Transverse colon (tissue), 4 donors: ENCODE measurements around the gene DNAH3. TPM values are rescaled to one million over a fixed set of nuclear protein-coding genes. Genes with fewer than 3 reads are reported as not detected.

Experiments used
- DNase-seq: peaks from one replicate; pipeline ENCODE4 v3.0.0-alpha.2; 2019
- H3K27ac ChIP-seq, 4 donors: fragments of 200-600 bp; sonication (generic); 2 replicates each; pipeline ENCODE4 v1.5.1; 2016 to 2018; ENCODE audit warnings: inconsistent platforms in 4 of 4
- H3K27me3 ChIP-seq: fragments of 200-600 bp; sonication (generic); 2 replicates; pipeline ENCODE4 v1.5.1; 2017; ENCODE audit warnings: inconsistent platforms
- H3K36me3 ChIP-seq, 4 donors: fragments of 200-600 bp; sonication (generic); 2 replicates each; pipeline ENCODE4 v1.5.1; 2017 to 2019; ENCODE audit warnings: inconsistent platforms in 4 of 4
- H3K4me1 ChIP-seq, 4 donors: fragments of 200-600 bp; sonication (generic); 2 replicates each; pipeline ENCODE4 v1.5.1; 2017 to 2020; ENCODE audit warnings: inconsistent platforms in 4 of 4
- H3K4me3 ChIP-seq, 4 donors: fragments of 200-600 bp; sonication (generic); 1 replicate in 1 of 4; 2 replicates in 3 of 4; pipeline versions ENCODE4 v1.5.1 to v1.6.1; 2017 to 2019; ENCODE audit warnings: inconsistent platforms in 4 of 4
- H3K9me3 ChIP-seq, 2 donors: fragments of 200-600 bp; sonication (generic); 2 replicates each; pipeline ENCODE4 v1.5.1; 2017 to 2019; ENCODE audit warnings: inconsistent platforms in 2 of 2
- EP300 ChIP-seq: sonication (generic); formaldehyde crosslinking; IDR thresholded peaks from one replicate; pipeline ENCODE4 v1.6.1; 2017; ENCODE audit warnings: antibody characterized with exemption, low read depth
- POLR2A ChIP-seq: fragments of 450-650 bp; IDR thresholded peaks from one replicate; pipeline ENCODE4 v1.6.1; 2016; ENCODE audit warnings: antibody characterized with exemption, mild to moderate bottlenecking, moderate library complexity
- POLR2AphosphoS5 ChIP-seq, 3 donors: sonication (generic); formaldehyde crosslinking; IDR thresholded peaks; one replicate each; pipeline ENCODE4 v1.6.1; 2016; ENCODE audit warnings: antibody characterized with exemption in 3 of 3
- WGBS, 2 donors: methylation state at CpG; one replicate each; pipeline ENCODE4 v1.1.5; 2018; ENCODE audit warnings: low coverage in 1 of 2; 5-methylcytosine and 5-hydroxymethylcytosine counted together
- in situ Hi-C, 4 donors: fragments of 200-750 bp; cut with MboI; loops; one replicate each; pipeline versions ENCODE4 v1.15.0 to v1.15.1; 2017; ENCODE audit warnings: low sequenced_read_pairs in 3 of 4, low pct_ligation_motif_present in 1 of 4, low pct_unique_long_range_greater_than_20kb in 1 of 4
- intact Hi-C: fragments of 100-400 bp; cut with DNase I; formaldehyde crosslinking; loops from one replicate; pipeline ENCODE4 v1.15.1; 2023; ENCODE audit warnings: low total_unique reads
- total RNA-seq, 4 donors: library from RNA; depleted of rRNA; stranded (reverse); fragments of >200 nt; gene quantifications; one replicate each; pipeline ENCODE4 v1.1.0, GENCODE V29; 2016
- TF ChIP-seq, protein P1 (sequence below), 5 experiments: fragments of 200-600 bp in 3 of 5; fragments of 450-650 bp in 2 of 5; sonication (generic) in 3 of 5; IDR thresholded peaks; 1 replicate in 2 of 5; 2 replicates in 3 of 5; pipeline ENCODE4 v1.5.1; 2016 to 2017; ENCODE audit warnings: antibody characterized with exemption in 5 of 5, inconsistent platforms in 3 of 5, mild to moderate bottlenecking in 2 of 5, moderate library complexity in 1 of 5

Gene DNAH3
- total RNA-seq, 4 donors from 2014 or later, result 1.1 to 28.7 (median 5.5) TPM

GRCh38 chr16:21163576-21163975, 12.9 kb upstream of the DNAH3 start:
- H3K4me1 ChIP-seq, result peaks cover 14 to 37% (median 27%) of the 10 kb centered on the region in 4 donors
- peaks cover 0 to 9% (median 4%) of the 10 kb centered on the region in 4 donors for H3K36me3 ChIP-seq
- in situ Hi-C loops, result no loop called here
- H3K9me3 ChIP-seq, result no peaks in the 10 kb centered on the region
- H3K27me3 ChIP-seq, result no peaks in the 10 kb centered on the region
- H3K27ac ChIP-seq, result peak overlapping the region; percentile 18 to 92 (median 66)
- no peak for DNase-seq
- no peak overlapping the region for H3K4me3 ChIP-seq
- 69 to 86% methylated on average over 4 of the region's 4 CpGs for WGBS, 2 donors
- intact Hi-C loops, result no loop called here
- TF ChIP-seq, protein P1, sequence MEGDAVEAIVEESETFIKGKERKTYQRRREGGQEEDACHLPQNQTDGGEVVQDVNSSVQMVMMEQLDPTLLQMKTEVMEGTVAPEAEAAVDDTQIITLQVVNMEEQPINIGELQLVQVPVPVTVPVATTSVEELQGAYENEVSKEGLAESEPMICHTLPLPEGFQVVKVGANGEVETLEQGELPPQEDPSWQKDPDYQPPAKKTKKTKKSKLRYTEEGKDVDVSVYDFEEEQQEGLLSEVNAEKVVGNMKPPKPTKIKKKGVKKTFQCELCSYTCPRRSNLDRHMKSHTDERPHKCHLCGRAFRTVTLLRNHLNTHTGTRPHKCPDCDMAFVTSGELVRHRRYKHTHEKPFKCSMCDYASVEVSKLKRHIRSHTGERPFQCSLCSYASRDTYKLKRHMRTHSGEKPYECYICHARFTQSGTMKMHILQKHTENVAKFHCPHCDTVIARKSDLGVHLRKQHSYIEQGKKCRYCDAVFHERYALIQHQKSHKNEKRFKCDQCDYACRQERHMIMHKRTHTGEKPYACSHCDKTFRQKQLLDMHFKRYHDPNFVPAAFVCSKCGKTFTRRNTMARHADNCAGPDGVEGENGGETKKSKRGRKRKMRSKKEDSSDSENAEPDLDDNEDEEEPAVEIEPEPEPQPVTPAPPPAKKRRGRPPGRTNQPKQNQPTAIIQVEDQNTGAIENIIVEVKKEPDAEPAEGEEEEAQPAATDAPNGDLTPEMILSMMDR (IDR thresholded peaks at IDR 0.05), result no peak
- no peak for TF ChIP-seq POLR2A
- no peak for TF ChIP-seq POLR2AphosphoS5 (IDR thresholded peaks at IDR 0.05)
- TF ChIP-seq EP300, result no peak

- Histone ChIP-seq H3K4me3 (no peak overlapping the region), H3K27me3 (no peaks in the 10 kb centered on the region), H3K4me1 (peaks cover 14 to 43% (median 33%) of the 10 kb centered on the region in 4 donors), H3K27ac (peak overlapping the region; percentile 18 to 92 (median 66)), H3K36me3 (peaks cover 0 to 9% (median 4%) of the 10 kb centered on the region in 4 donors), H3K9me3 (no peaks in the 10 kb centered on the region)
- in situ Hi-C loops (no loop called here), intact Hi-C loops (no loop called here)
- no peak for DNase-seq
- TF ChIP-seq POLR2A, result no peak
- no peak for TF ChIP-seq POLR2AphosphoS5 (IDR thresholded peaks at IDR 0.05)
- TF ChIP-seq, protein P1 (IDR thresholded peaks at IDR 0.05), result no peak
- no peak for TF ChIP-seq EP300
- WGBS, 2 donors, result 44 to 50% methylated on average over 6 to 7 of the region's 7 CpGs
These were observed 12.1 kb upstream of the DNAH3 start for GRCh38 chr16:21162661-21163151.

GRCh38 chr16:21161211-21161610, 10.6 kb upstream of the DNAH3 start:
- Histone ChIP-seq H3K36me3 (peaks cover 0 to 5% (median 3%) of the 10 kb centered on the region in 4 donors), H3K9me3 (no peaks in the 10 kb centered on the region), H3K27me3 (no peaks in the 10 kb centered on the region), H3K27ac (peak overlapping the region; percentile 3 to 92 (median 74)), H3K4me3 (no peak overlapping the region), H3K4me1 (peaks cover 14 to 53% (median 41%) of the 10 kb centered on the region in 4 donors)
- no peak for DNase-seq
- 83 to 85% methylated on average over 2 of the region's 2 CpGs for WGBS, 2 donors
- TF ChIP-seq POLR2A, result no peak
- no peak for TF ChIP-seq EP300
- TF ChIP-seq, protein P1 (IDR thresholded peaks at IDR 0.05), result no peak
- no peak for TF ChIP-seq POLR2AphosphoS5 (IDR thresholded peaks at IDR 0.05)
- in situ Hi-C loops (no loop called here), intact Hi-C loops (no loop called here)

DNA sequence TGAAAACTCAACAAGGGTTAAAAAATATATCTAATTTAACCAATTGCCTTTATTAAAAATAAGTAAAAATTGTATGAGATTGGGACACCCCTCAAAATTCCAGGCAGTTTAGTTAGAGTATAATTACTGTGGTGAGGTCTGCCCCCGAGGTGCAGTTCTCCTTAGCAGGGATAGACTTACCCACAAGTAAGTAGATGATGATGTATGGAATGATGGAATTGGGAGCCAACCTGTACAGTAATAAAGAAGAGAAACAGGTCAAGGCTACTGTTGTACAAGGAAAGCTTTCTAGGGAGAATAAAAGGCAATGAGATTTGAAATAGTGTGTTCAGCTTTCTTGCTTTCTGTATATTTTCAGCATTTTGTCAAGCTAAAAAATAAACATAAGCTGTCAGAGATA, 9.6 kb upstream of the DNAH3 start:
- DNase-seq, result no peak
- Histone ChIP-seq H3K4me1 (peaks cover 14 to 53% (median 41%) of the 10 kb centered on the region in 4 donors), H3K9me3 (no peaks in the 10 kb centered on the region), H3K27me3 (no peaks in the 10 kb centered on the region), H3K4me3 (no peak overlapping the region), H3K27ac (peak overlapping the region; percentile 90 to 93 (median 92)), H3K36me3 (no peaks in the 10 kb centered on the region)
- TF ChIP-seq POLR2AphosphoS5 (IDR thresholded peaks at IDR 0.05) (no peak), POLR2A (no peak), EP300 (no peak)
- TF ChIP-seq, protein P1 (IDR thresholded peaks at IDR 0.05), result no peak
- intact Hi-C loops (no loop called here), in situ Hi-C loops (no loop called here)
- 39 to 50% methylated on average over 1 of the region's 1 CpG for WGBS, 2 donors
